ENCODE results near the gene FASTK.
A peak's percentile ranks its signal among the peaks of the same experiment; 100 is the strongest.
"Not testable (repeated sequence)": the region's sequence is repeated elsewhere in the genome, so short reads cannot be mapped to it uniquely, and the experiment has no call there.

The FASTK gene

DNA sequence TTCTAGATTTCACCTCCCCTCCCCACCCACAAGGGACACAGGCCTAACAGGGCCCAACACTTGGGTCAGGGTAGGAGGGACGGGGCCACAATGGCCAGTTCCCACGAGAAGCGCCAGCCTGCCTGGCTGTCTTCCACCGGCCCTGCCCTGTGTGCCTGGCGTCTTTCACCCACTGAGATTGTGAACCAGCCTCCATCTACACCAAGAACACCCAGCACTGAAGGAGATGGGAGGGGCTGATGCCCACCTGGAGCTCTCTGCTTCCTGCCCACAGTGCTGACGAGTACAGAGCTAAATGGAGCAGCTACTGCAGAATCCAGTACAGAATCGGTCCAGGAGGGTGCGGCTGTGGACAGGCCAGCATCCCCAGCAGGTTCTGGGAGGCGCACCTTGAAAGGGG is 34.6 kb downstream of the FASTK start:
- DNase-seq, result no peak

DNA sequence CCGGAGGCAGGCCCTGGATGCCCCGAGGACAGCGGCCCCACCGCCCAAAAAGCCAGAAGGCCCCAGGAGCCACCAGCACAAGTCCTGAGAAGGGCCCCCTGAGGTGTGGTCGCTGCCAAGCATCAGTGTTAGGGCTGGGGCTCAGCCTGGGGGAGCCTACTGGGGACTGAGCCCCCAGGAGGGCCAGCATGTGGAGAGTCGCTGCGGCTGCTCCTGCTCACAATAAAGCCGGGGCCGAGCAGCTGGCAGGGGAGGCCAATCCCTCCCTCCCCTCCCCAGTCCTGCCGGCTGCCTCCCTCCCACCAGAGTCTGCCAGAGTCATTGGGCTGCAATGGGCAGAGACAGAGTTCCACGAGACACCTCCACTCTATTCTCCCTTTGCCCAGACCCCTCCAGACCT is 35.3 kb downstream of the FASTK start:
- DNase-seq, result no peak

DNA sequence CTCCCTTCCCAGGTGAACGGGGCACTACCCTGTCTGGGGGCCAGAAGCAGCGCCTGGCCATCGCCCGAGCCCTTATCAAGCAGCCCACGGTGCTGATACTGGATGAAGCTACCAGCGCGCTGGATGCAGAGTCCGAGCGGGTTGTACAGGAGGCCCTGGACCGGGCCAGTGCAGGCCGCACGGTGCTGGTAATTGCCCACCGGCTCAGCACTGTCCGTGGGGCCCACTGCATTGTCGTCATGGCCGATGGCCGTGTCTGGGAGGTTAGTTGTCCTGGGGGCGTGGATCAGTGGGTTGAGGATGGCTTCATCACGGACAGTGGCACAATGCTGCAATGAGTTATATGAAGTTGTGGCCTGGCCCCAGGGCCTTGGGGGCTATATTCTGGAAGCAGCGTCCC is 36.6 kb downstream of the FASTK start:
- DNase-seq, result no peak

DNA sequence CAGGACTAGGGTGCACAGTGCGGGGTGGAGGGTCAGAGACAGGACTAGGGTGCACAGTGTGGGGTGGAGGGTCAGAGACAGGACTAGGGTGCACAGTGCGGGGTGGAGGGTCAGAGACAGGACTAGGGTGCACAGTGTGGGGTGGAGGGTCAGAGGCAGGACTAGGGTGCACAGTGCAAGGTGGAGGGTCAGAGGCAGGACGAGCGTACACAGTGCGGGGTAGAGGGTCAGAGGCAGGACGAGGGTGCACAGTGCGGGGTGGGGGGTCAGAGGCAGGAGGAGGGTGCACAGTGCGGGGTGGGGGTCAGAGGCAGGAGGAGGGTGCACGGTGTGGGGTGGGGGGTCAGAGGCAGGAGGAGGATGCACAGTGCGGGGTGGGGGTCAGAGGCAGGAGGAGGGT is 37.2 kb downstream of the FASTK start:
- not testable (repeated sequence) for DNase-seq

DNA sequence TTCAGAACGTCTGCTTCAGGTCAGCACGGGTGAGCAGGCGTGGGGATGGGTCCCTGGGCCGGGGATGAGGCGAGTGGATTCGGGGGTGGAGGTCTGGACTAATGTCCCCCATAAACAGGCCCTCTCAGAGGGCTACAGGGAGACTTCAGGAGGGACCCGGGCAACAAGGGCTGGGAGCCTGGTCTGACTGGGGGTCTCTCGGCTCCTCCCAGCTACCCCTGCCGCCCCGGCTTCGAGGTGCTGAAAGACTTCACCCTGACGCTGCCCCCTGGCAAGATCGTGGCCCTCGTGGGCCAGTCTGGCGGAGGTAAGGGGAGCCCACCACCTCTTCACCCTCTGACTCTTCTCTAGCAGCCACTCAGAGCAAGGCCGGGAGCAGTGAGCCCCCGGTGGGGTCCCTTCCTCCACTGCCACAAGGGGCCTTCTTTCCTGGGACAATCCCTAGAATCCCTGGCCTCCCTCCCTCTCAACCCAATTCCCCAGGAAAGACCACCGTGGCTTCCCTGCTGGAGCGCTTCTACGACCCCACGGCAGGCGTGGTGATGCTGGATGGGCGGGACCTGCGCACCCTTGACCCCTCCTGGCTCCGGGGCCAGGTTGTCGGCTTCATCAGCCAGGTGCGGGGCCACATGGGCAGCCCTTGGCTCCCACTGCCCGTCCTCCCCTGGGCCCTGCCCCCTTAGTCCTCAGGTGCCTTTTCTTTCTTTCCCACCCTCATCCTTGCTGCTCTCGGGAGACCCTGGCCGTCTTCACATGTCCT is 39.8 kb downstream of the FASTK start:
- DNase-seq, result no peak

- no peak for DNase-seq
Measured at GRCh38 chr7:151039850-151040548, 40.6 kb downstream of the FASTK start.

GRCh38 chr7:151038951-151039849 is 41.4 kb downstream of the FASTK start:
- DNase-seq, result peak; percentile 95

GRCh38 chr7:151035902-151036301 is 44.7 kb downstream of the FASTK start:
- DNase-seq, result no peak

DNA sequence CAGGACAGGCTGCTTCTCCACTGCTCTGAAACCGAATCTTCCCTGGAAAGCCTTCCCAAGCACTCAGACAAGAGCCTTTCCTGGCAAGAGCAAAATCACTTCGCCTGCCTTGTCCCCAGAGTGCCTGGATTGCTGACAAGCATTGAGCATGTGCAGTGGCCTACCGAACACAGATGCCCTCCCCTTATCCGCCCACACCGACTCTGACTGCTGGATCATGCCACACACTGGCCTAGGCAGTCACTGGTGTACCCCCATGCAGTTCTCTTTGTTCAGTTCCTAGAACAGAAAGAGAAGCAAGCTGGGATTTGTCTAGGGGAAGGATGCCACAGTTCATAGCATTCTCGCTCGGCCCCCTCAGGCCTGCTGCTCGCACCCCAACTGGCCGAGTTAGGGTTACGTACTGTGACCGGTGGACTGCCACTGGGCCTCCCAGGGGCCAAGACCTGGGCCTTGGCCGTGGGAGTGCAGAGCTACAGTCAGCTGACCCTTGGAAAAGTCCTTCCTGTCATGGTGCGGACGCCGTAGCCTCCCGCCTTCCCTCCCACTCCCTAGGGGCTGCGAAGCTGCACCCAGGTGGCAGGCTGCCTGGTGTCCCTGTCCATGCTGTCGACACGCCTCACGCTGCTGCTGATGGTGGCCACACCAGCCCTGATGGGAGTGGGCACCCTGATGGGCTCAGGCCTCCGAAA is 45.4 kb downstream of the FASTK start:
- DNase-seq, result no peak

GRCh38 chr7:151034312-151035025 is 46.1 kb downstream of the FASTK start:
- no peak for DNase-seq

DNA sequence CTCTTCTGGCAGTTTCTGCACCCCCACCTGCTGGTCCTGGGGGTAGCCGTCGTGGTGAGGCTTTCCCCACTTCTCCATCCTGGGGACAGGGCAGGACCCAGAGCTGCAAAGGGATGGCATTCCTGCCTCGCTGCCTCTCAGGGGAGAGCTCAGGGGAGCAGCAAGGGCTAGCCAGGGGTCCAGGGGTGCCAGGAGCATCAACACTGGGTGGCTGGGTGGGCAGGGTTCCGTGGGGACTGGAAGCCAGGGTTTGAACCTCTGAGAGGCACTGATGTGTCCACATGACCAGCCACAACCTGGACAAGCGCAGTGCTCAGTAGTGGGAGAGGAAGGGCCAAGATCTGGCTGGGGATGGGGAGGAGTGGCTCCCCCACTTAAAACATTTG is 46.8 kb downstream of the FASTK start:
- no peak for DNase-seq

DNA sequence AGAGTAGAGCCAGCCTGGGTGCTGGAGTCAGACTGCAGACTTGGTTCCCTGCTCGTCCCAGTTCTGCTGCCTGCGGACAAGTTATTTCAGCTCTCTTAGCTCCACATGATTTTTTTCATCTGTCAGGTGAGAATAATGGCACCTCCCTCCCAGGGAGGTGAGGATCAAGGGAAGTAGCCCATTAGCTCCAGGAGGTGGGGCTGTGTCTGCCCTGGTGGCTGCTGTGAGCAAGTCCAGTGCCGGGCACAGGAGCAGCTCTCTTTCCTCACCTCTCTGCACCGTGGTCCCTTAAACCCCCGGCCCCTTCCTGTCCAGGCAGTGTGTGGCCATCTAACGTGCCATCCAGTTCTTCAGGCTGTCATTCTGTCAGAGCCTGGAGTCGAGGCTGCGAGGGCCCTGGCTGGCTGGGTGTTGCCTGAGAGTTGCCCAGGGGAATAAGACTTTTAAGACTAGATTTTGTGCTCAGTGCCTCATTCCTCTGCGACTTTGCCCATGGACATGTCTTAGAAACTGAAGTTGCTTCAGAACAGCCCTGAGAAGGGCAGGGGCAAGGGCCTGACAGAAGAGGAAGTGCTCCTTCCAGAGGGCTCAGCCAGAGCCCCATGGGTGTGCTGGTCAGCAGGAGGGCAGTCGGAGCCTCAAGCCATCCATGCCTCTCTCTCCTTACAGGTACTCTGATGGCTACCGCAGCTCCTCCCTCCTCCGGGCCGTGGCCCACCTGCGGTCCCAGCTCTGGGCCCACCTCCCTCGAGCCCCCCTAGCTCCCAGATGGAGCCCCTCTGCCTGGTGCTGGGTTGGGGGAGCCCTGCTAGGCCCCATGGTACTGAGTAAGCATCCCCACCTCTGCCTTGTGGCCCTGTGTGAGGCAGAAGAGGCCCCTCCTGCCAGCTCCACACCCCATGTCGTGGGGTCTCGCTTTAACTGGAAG is 47.4 kb downstream of the FASTK start:
- DNase-seq, result no peak

- no peak for DNase-seq
Measured at GRCh38 chr7:151031011-151031410, 49.6 kb downstream of the FASTK start.

GRCh38 chr7:151028948-151029501 is 51.6 kb downstream of the FASTK start:
- DNase-seq, result no peak

DNA sequence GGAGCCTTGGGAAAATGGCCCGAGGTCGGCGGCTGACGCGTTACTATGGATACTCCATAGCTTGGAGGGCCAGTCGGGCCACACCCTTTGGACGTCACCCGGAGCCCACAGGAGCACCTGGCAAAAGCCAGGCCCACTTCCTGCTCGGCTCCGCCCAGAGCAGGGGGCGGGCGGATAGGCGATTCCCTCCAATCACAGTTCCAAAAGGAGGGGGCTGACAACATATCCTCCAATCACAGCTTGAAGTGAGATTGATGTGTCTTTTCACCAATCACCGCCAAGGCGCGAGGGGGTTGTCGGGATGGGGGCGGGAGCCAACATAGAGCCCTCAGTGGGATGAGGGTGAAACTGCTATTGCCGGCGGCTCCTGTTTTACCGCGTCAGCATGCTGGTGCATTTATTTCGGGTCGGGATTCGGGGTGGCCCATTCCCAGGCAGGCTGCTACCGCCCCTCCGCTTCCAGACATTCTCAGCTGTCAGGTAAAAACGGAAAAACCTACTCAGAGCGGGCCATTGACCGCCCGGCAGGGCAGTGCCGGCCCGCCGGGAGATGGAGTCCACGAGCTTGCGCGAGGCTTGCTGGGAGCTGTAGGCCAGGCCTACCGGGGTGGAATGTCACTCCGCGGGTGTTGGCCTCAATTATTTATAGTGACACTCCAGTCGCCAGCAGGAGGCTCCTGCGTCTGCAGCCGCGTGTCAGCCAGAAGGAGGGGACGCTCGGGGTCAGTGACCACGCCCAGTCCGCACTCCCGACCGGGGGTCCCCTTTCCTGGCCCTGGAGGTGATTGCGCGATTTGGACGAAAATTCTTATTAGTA is 52.3 kb downstream of the FASTK start, which contains the start of gene ABCB8:
ABCB8 (plus strand) TSS at position 320 of the 817 bp plus-strand sequence; CDS start at position 386, 66 bp downstream.
- DNase-seq, result peak; percentile 98

DNA sequence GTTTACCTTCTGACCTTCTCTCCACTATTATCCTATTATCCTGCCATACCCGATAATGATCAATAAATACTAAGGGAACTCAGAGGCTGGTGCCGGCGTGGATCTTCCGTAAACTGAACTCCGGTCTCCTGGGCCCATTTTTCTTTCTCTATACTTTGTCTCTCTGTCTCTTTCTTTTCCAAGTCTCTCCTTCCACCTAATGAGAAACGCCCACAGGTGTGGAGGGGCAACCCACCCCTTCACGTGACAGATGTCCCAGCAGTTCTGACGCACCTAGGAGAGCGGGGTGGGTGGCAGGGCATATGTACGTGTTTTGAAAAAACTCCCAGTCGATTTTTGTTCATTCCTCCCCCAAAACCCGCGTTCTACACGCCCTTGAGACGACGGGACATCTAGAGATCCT is 52.9 kb downstream of the FASTK start:
- DNase-seq, result not testable (repeated sequence)

- DNase-seq, result not testable (repeated sequence)
Measured at GRCh38 chr7:151026771-151027727, 53.6 kb downstream of the FASTK start.

Data from EL (cell line).